ENCODE data around the gene MET.

The MET gene

DNA sequence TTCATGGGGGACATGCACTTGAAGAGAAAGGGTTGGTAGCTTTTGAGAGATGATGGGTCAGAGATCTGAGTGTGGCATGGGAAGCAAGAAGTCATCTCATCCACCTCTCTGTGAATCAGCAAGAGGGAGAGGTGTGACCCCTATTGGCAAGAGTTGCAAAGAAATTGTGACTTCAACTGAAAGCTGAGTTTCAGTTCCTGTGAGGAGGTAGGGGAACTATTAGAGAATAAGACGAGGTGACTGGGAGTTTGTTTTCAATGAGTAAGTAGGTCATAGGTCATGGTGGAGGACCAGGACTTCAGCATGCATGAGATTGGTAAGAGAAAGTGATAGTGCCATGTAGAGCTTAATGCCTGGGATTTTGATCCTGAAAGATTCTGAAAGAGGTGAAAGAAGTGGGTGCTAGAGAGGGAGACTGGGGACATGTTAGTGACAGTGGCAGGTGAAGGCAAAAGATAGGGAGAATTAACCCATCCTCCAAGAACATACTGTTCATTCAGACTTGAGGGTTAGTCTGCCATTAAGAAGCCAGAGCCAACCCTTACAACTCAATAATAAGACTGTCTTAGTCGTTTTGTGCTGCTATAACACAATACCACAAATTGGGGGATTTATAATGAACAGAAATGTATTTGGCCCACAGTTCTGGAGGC lies 114.9 kb downstream of the MET start:
- no peak for FAIRE-seq

DNA sequence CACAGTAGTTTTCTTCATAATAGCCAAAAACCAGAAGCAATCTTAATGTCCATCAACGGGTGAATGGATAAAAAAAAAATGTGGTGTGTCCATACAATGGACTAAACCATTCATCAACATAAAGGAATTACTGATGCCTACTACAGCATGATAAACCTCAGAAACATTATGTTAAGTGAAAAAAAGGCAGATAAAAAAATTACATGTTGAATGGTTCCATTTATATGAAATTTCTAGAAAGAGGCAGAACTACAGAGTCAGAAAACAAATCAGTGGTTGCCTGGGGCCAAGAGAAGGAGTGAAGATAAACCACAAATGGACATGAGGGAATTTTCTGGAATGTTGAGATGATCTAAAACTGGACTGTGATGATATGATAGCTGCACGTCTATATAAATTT lies 115.9 kb downstream of the MET start:
- FAIRE-seq = no peak

- no peak for FAIRE-seq
Observed at GRCh38 chr7:116788572-116789197, 116.7 kb downstream of the MET start.

- FAIRE-seq = no peak
Observed at GRCh38 chr7:116790025-116790424, 118.0 kb downstream of the MET start.

DNA sequence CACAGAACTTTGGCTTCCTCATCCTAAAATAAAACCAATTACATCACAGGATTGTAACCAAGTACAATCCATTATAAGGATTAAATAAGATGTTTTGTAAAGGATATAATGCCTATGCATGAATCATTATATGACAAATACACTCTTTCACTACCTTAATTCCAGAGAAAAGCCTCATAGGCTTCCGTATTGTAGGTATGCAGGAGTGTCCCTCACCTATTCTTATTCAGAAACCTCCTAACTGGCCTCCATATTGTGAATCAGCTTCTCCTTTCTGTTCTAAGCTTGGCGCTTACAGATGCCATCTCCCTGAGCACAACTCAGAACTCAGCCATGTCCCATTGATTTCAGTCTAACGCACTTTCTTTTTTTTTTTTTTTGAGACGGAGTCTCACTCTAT lies 120.8 kb downstream of the MET start:
- no peak for FAIRE-seq

- no peak for FAIRE-seq
Observed at GRCh38 chr7:116793795-116794340, 121.9 kb downstream of the MET start.

DNA sequence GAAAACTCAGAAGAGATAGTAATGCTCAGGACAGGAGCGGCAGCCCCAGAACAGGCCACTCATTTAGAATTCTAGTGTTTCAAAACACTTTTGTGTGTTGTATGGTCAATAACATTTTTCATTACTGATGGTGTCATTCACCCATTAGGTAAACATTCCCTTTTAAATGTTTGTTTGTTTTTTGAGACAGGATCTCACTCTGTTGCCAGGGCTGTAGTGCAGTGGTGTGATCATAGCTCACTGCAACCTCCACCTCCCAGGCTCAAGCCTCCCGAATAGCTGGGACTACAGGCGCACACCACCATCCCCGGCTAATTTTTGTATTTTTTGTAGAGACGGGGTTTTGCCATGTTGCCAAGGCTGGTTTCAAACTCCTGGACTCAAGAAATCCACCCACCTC lies 124.5 kb downstream of the MET start:
- no peak for FAIRE-seq

DNA sequence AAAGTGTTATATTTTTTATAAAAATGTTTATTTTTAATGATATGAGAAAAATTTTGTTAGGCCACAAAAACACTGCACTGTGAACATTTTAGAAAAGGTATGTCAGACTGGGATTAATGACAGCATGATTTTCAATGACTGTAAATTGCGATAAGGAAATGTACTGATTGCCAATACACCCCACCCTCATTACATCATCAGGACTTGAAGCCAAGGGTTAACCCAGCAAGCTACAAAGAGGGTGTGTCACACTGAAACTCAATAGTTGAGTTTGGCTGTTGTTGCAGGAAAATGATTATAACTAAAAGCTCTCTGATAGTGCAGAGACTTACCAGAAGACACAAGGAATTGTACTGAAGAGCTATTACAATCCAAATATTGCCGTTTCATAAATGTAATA lies 125.6 kb downstream of the MET start:
- no peak for FAIRE-seq

DNA sequence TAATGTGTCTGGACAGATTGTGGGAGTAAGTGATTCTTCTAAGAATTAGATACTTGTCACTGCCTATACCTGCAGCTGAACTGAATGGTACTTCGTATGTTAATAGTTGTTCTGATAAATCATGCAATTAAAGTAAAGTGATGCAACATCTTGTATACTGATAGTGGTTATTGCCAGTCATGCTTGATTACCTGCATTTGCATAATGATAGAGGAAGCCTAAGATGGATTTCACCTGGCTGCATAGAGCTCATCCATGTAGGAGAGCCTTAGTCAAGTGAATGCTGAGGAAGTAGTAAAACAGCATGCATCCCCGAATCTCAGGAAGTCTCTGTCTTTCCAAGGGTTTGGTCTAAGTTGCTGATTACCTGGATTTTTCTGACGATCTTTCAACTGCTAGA lies 126.2 kb downstream of the MET start:
- no peak for FAIRE-seq

- FAIRE-seq = no peak
Observed at GRCh38 chr7:116799916-116800315, 127.9 kb downstream of the MET start.

- FAIRE-seq = no peak
Observed at GRCh38 chr7:116800594-116800993, 128.6 kb downstream of the MET start.

- FAIRE-seq = no peak
Observed at GRCh38 chr7:116801092-116801710, 129.2 kb downstream of the MET start.

DNA sequence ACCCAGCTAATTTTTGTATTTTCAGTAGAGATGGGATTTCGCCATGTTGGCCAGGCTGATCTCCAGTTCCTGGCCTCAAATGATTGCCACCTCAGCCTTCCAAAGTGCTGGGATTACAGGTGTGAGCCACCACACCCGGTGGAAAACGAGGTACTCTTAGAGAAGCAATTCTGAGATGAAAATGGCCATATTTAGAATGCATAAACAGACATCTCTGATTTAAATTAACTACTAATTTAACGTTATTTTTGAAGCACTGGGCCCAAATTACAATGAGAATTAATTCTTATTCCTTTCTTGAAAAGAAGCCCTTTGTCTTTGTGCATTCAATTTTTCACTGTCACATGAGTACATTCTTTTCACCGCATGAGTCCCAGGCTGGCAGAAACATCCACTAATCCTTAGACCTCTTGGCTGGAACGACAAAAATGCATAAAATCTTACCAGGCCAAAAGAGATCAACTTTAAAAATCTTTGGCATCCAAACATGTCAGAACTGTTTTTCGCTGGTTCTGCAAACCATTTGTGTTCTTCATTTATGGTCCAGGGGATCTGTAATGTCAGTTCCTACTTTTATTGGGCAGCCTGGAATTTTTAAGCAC lies 130.2 kb downstream of the MET start:
- no peak for FAIRE-seq

DNA sequence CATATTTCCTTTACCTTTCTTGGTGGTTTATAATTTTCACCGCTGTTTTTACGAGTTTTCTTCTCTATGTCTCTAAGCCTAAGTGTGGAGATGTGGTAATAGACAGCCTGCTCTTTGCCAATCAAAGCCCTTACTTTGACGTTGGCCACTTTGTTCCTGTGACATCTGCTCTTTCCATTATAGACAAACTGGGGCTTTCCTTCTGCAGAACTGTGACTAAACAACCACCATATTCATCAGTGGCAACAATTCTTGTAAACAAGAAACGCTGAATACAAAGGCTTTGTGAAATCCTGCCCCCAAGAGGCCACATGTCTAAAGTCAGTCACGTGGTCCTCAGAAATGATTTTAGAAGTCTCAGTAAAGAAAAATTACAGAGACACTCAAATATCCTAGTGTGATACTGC lies 130.8 kb downstream of the MET start:
- FAIRE-seq = no peak

DNA sequence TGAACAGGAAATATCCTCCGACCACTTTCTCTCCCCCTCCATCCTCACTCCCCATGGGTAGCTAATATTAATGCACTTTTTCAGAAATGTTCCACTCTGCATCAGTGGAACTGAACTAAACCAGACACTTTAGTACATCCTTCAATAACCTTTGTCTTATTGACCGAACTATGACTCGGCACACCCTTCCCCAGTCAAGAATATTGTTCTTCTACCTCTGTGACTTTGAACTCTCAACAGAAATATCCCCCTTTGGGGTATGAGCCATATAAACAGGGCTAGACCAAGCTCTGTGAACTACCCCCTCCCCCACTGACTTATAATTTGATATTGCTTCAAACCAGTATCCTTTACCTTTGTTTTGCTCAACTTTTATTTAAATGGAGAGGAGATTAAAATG lies 132.5 kb downstream of the MET start:
- no peak for FAIRE-seq

DNA sequence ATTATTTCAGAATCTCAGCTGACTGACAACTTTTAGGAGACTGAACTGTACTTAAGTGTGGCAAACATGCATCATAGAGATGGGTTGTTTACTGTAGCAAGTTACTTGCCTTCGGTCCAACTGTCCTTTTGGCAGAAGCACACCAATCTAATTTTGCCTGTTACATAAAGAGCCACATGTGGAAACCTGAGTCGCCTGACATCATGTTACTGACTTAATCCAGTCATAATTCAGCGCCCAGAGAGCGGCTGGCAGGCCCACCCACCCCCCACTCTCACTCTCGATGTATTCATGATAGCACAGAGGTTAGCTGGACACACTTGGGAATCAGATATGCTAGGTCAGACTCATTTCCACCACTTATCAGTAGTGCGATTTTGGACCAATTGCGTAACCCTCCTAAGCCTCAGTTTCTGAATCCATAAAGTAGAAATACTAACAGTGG lies 133.1 kb downstream of the MET start:
- no peak for FAIRE-seq

DNA sequence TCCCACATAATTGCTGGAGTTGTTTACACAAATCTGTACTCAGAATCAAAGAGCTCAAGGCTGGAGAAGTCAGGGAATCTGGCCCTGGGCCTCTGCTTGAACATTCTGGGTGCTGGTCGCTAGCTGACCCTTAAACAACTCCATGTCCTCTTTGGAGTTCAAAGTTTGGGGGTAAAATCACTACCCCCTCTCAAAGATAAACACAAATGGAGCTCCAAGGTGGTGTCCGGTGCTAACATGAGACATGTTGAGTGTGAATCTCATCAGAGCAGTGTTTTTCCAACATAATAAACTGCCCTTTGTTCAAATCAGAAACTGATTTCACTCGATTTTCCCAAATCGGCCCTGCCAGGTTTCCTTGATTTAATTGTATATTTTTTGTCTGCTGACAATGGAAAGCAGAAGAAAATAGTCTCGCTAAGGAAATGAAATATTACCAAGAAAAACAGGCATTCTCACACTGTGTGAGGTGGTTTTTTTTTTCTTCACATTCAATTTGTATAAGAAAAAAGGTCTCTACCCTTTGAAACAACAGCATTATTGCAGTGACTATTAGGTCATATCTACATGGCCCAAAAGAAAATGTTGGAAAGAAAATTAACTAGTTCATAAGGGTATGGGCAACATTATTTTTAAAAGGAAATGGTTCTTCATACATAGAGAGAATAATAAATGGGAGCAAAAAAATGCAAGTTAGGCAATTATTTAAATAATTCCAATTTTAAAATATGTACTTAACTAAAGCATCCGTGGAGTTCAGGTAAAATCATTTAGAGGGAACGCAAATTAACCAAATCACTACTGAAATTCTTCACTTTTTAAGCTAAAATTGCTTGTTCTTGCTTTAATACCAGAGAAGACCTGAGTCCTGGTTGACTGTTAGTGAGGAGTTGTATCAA lies 134.3 kb downstream of the MET start:
- no peak for FAIRE-seq

- FAIRE-seq = no peak
Observed at GRCh38 chr7:116807011-116807560, 135.1 kb downstream of the MET start.

GRCh38 chr7:116809636-116810266 lies 137.8 kb downstream of the MET start:
- peak; percentile 96 for FAIRE-seq

GRCh38 chr7:116810267-116811116 lies 138.5 kb downstream of the MET start:
- FAIRE-seq = no peak

DNA sequence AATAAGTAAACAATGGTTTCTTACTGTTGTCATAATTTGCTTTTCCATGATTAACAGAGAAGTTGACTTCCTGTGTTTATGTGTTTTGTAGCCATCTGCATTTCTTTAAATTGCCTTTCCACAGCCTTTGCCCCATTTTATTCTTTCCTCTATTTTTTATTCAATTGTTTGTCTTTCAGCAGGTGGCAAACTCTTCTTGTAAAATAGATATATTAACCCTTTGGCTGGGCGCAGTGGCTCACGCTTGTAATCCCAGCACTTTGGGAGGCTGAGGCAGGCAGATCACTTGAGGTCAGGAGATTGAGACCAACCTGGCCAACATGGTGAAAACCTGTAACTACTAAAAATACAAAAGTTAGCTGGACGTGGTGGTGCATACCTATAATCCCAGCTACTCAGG lies 139.8 kb downstream of the MET start:
- no peak for FAIRE-seq

Measured in islet of Langerhans (tissue), 1 donor.